GM23338 (cell line): Measurements from ENCODE around the gene LEFTY1. TPM values are rescaled to one million over a fixed set of nuclear protein-coding genes. Genes with fewer than 3 reads are reported as not detected.

ENCODE experiments used
- ATAC-seq: fragments of 200-7000 bp; cut with Tn5 transposase; 3 replicates; pipeline ENCODE4 v1.9.1; 2020
- DNase-seq: peaks from one replicate; pipeline ENCODE4 v3.0.0-alpha.2; 2015; ENCODE audit warnings: low spot score
- H2AFZ ChIP-seq: fragments of 200-600 bp; sonication (generic); 2 replicates; pipeline ENCODE4 v1.8.0; 2016; ENCODE audit warnings: antibody characterized with exemption, mild to moderate bottlenecking, moderate library complexity
- H3F3A ChIP-seq: fragments of 200-600 bp; sonication (generic); replicated peaks from 2 replicates; pipeline ENCODE4 v1.8.0; 2017; ENCODE audit warnings: antibody characterized with exemption, mixed run types, low read depth
- H3K27ac ChIP-seq: fragments of 200-600 bp; sonication (generic); 2 replicates; pipeline ENCODE4 v1.6.1; 2016; ENCODE audit warnings: low read depth
- H3K27me3 ChIP-seq: fragments of 200-600 bp; sonication (generic); 2 replicates; pipeline ENCODE4 v1.8.0; 2016; ENCODE audit warnings: mild to moderate bottlenecking, mixed run types, moderate library complexity; ENCODE audit not compliant: insufficient read depth
- H3K36me3 ChIP-seq: fragments of 200-600 bp; sonication (generic); 2 replicates; pipeline ENCODE4 v1.8.0; 2016; ENCODE audit warnings: mild to moderate bottlenecking; ENCODE audit not compliant: insufficient read depth
- H3K4me1 ChIP-seq: fragments of 200-600 bp; sonication (generic); 2 replicates; pipeline ENCODE4 v1.8.0; 2016; ENCODE audit warnings: mild to moderate bottlenecking, moderate library complexity; ENCODE audit not compliant: insufficient read depth
- H3K4me2 ChIP-seq: fragments of 200-600 bp; sonication (generic); 2 replicates; pipeline ENCODE4 v1.7.1; 2017; ENCODE audit warnings: mixed run types
- H3K4me3 ChIP-seq: fragments of 200-600 bp; sonication (generic); 2 replicates; pipeline ENCODE4 v1.6.1; 2016; ENCODE audit warnings: mixed run types
- H3K79me2 ChIP-seq: fragments of 200-600 bp; sonication (generic); replicated peaks from 2 replicates; pipeline ENCODE4 v1.8.0; 2017; ENCODE audit warnings: mild to moderate bottlenecking; ENCODE audit not compliant: insufficient read depth
- H3K9me2 ChIP-seq: fragments of 200-600 bp; sonication (generic); 2 replicates; pipeline ENCODE4 v1.8.0; 2017; ENCODE audit not compliant: insufficient read depth
- H4K20me1 ChIP-seq: fragments of 200-600 bp; sonication (generic); replicated peaks from 2 replicates; pipeline ENCODE4 v1.8.0; 2017; ENCODE audit warnings: mild to moderate bottlenecking; ENCODE audit not compliant: insufficient read depth
- H3K27ac Mint-ChIP-seq: 2 replicates; pipeline ENCODE4 v1.8.0; 2020; ENCODE audit warnings: inconsistent platforms, mild to moderate bottlenecking, moderate library complexity, mixed read lengths
- H3K27me3 Mint-ChIP-seq: 3 replicates; pipeline ENCODE4 v1.8.0; 2022; ENCODE audit warnings: low read depth, mild to moderate bottlenecking, moderate library complexity, mixed read lengths, inconsistent platforms; ENCODE audit not compliant: insufficient read depth, poor library complexity
- H3K36me3 Mint-ChIP-seq: 3 replicates; pipeline ENCODE4 v1.8.0; 2021; ENCODE audit warnings: low read depth, mild to moderate bottlenecking, inconsistent platforms, moderate library complexity, mixed read lengths
- H3K4me1 Mint-ChIP-seq: 3 replicates; pipeline ENCODE4 v1.8.0; 2020; ENCODE audit warnings: mild to moderate bottlenecking, inconsistent platforms, mixed read lengths
- H3K4me3 Mint-ChIP-seq: 3 replicates; pipeline ENCODE4 v1.8.0; 2021; ENCODE audit warnings: moderate library complexity, mild to moderate bottlenecking, inconsistent platforms, mixed read lengths
- H3K9me3 Mint-ChIP-seq: 3 replicates; pipeline ENCODE4 v1.8.0; 2020; ENCODE audit warnings: moderate library complexity, mild to moderate bottlenecking, inconsistent platforms, mixed read lengths
- CREB1 ChIP-seq: fragments of 250-450 bp; sonication (Bioruptor Pico); IDR thresholded peaks from 2 replicates; pipeline ENCODE4 v1.5.0; 2020; ENCODE audit warnings: low read depth, mild to moderate bottlenecking, moderate library complexity
- CTCF ChIP-seq, 2 experiments: fragments of 200-600 bp in 1 of 2; sonication (generic) in 1 of 2; conservative IDR thresholded peaks; 2 replicates each; pipeline versions ENCODE4 v1.5.1 to v1.6.1; 2016 to 2017; ENCODE audit warnings: antibody characterized with exemption in 2 of 2, low read depth in 2 of 2, mild to moderate bottlenecking in 2 of 2, moderate library complexity in 1 of 2
- ETS1 ChIP-seq: IDR thresholded peaks from 2 replicates; pipeline ENCODE4 v1.6.1; 2016; ENCODE audit warnings: antibody characterized with exemption
- EZH2 ChIP-seq: fragments of 200-600 bp; sonication (generic); IDR thresholded peaks from one replicate; pipeline ENCODE4 v1.8.0; 2017; ENCODE audit warnings: antibody characterized with exemption, mild to moderate bottlenecking, low read depth; ENCODE audit not compliant: unreplicated experiment
- EZH2phosphoT487 ChIP-seq: fragments of 200-600 bp; sonication (generic); IDR thresholded peaks from one replicate; pipeline ENCODE4 v1.8.1; 2018; ENCODE audit warnings: antibody characterized with exemption; ENCODE audit not compliant: unreplicated experiment
- JUNB ChIP-seq: IDR thresholded peaks from one replicate; pipeline ENCODE4 v1.6.1; 2016; ENCODE audit warnings: antibody characterized with exemption; ENCODE audit not compliant: unreplicated experiment
- NANOG ChIP-seq: IDR thresholded peaks from 2 replicates; pipeline ENCODE4 v1.6.1; 2016; ENCODE audit warnings: antibody characterized with exemption, borderline replicate concordance
- POLR2AphosphoS5 ChIP-seq: IDR thresholded peaks from 2 replicates; pipeline ENCODE4 v1.6.1; 2016; ENCODE audit warnings: antibody characterized with exemption, low read depth
- STAT1 ChIP-seq: IDR thresholded peaks from one replicate; pipeline ENCODE4 v1.6.1; 2016; ENCODE audit warnings: antibody characterized with exemption; ENCODE audit not compliant: unreplicated experiment
- ZNF114 ChIP-seq: fragments of 250-450 bp; sonication (Bioruptor Pico); IDR thresholded peaks from 2 replicates; pipeline ENCODE4 v1.5.0; 2020; ENCODE audit warnings: mild to moderate bottlenecking, moderate library complexity
- ZNF331 ChIP-seq: fragments of 250-450 bp; sonication (Bioruptor Pico); IDR thresholded peaks from 2 replicates; pipeline ENCODE4 v1.5.0; 2020; ENCODE audit warnings: low read depth, mild to moderate bottlenecking, moderate library complexity
- polyA plus RNA-seq: library from polyadenylated mRNA; unstranded; fragments of >200 nt; fragmentation: Nextera tagmentation; extraction: Ambion mirVana; gene quantifications from 2 replicates; pipeline ENCODE4 v1.2.1, GENCODE V29; 2016
- total RNA-seq: library from RNA; depleted of rRNA; stranded (reverse); fragments of >200 nt; shearing (Covaris generic); gene quantifications from 2 replicates; pipeline ENCODE4 v1.2.3, GENCODE V29; 2014
- TF ChIP-seq, protein P1 (sequence below): fragments of 250-450 bp; sonication (Bioruptor Pico); IDR thresholded peaks from 2 replicates; pipeline ENCODE4 v1.5.0; 2020; ENCODE audit warnings: mild to moderate bottlenecking, moderate library complexity
- TF ChIP-seq, protein P2 (sequence below): IDR thresholded peaks from one replicate; pipeline ENCODE4 v1.6.1; 2018; ENCODE audit warnings: antibody characterized with exemption; ENCODE audit not compliant: unreplicated experiment

Gene LEFTY1
- total and polyA plus RNA-seq, 2 experiments from 2014 or later: 27.5 to 65.4 TPM

GRCh38 chr1:225872075-225872430, 16.9 kb downstream of the LEFTY1 start:
- H2AFZ ChIP-seq: no peak overlapping the region
- H4K20me1 ChIP-seq: peaks cover 21% of the 10 kb centered on the region
- H3K9me3 Mint-ChIP-seq: no peaks in the 10 kb centered on the region
- H3K27me3 ChIP-seq: no peaks in the 10 kb centered on the region
- H3F3A ChIP-seq: 0 out of 2 replicates have a peak, but pooled peaks cover 3% of the 10 kb centered on the region
- TF ChIP-seq POLR2AphosphoS5: no peak
- TF ChIP-seq, protein P1, sequence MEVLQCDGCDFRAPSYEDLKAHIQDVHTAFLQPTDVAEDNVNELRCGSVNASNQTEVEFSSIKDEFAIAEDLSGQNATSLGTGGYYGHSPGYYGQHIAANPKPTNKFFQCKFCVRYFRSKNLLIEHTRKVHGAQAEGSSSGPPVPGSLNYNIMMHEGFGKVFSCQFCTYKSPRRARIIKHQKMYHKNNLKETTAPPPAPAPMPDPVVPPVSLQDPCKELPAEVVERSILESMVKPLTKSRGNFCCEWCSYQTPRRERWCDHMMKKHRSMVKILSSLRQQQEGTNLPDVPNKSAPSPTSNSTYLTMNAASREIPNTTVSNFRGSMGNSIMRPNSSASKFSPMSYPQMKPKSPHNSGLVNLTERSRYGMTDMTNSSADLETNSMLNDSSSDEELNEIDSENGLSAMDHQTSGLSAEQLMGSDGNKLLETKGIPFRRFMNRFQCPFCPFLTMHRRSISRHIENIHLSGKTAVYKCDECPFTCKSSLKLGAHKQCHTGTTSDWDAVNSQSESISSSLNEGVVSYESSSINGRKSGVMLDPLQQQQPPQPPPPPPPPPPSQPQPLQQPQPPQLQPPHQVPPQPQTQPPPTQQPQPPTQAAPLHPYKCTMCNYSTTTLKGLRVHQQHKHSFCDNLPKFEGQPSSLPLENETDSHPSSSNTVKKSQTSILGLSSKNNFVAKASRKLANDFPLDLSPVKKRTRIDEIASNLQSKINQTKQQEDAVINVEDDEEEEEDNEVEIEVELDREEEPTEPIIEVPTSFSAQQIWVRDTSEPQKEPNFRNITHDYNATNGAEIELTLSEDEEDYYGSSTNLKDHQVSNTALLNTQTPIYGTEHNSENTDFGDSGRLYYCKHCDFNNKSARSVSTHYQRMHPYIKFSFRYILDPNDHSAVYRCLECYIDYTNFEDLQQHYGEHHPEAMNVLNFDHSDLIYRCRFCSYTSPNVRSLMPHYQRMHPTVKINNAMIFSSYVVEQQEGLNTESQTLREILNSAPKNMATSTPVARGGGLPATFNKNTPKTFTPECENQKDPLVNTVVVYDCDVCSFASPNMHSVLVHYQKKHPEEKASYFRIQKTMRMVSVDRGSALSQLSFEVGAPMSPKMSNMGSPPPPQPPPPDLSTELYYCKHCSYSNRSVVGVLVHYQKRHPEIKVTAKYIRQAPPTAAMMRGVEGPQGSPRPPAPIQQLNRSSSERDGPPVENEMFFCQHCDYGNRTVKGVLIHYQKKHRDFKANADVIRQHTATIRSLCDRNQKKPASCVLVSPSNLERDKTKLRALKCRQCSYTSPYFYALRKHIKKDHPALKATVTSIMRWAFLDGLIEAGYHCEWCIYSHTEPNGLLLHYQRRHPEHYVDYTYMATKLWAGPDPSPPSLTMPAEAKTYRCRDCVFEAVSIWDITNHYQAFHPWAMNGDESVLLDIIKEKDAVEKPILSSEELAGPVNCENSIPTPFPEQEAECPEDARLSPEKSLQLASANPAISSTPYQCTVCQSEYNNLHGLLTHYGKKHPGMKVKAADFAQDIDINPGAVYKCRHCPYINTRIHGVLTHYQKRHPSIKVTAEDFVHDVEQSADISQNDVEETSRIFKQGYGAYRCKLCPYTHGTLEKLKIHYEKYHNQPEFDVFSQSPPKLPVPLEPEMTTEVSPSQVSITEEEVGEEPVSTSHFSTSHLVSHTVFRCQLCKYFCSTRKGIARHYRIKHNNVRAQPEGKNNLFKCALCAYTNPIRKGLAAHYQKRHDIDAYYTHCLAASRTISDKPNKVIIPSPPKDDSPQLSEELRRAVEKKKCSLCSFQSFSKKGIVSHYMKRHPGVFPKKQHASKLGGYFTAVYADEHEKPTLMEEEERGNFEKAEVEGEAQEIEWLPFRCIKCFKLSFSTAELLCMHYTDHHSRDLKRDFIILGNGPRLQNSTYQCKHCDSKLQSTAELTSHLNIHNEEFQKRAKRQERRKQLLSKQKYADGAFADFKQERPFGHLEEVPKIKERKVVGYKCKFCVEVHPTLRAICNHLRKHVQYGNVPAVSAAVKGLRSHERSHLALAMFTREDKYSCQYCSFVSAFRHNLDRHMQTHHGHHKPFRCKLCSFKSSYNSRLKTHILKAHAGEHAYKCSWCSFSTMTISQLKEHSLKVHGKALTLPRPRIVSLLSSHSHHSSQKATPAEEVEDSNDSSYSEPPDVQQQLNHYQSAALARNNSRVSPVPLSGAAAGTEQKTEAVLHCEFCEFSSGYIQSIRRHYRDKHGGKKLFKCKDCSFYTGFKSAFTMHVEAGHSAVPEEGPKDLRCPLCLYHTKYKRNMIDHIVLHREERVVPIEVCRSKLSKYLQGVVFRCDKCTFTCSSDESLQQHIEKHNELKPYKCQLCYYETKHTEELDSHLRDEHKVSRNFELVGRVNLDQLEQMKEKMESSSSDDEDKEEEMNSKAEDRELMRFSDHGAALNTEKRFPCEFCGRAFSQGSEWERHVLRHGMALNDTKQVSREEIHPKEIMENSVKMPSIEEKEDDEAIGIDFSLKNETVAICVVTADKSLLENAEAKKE (CRISPR knock-in tag): no peak
- TF ChIP-seq, protein P2, sequence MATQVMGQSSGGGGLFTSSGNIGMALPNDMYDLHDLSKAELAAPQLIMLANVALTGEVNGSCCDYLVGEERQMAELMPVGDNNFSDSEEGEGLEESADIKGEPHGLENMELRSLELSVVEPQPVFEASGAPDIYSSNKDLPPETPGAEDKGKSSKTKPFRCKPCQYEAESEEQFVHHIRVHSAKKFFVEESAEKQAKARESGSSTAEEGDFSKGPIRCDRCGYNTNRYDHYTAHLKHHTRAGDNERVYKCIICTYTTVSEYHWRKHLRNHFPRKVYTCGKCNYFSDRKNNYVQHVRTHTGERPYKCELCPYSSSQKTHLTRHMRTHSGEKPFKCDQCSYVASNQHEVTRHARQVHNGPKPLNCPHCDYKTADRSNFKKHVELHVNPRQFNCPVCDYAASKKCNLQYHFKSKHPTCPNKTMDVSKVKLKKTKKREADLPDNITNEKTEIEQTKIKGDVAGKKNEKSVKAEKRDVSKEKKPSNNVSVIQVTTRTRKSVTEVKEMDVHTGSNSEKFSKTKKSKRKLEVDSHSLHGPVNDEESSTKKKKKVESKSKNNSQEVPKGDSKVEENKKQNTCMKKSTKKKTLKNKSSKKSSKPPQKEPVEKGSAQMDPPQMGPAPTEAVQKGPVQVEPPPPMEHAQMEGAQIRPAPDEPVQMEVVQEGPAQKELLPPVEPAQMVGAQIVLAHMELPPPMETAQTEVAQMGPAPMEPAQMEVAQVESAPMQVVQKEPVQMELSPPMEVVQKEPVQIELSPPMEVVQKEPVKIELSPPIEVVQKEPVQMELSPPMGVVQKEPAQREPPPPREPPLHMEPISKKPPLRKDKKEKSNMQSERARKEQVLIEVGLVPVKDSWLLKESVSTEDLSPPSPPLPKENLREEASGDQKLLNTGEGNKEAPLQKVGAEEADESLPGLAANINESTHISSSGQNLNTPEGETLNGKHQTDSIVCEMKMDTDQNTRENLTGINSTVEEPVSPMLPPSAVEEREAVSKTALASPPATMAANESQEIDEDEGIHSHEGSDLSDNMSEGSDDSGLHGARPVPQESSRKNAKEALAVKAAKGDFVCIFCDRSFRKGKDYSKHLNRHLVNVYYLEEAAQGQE: no peak
- TF ChIP-seq ZNF114 (CRISPR knock-in tag): no peak
- no peak for TF ChIP-seq NANOG
- TF ChIP-seq EZH2phosphoT487: no peak
- TF ChIP-seq EZH2: no peak
- no peak for TF ChIP-seq JUNB
- no peak for TF ChIP-seq CREB1 (CRISPR knock-in tag)
- TF ChIP-seq ETS1: no peak
- no peak for TF ChIP-seq ZNF331 (CRISPR knock-in tag)
- no peak for TF ChIP-seq STAT1
- no peak for TF ChIP-seq CTCF (conservative IDR thresholded peaks at IDR 0.05; ENCODE audit: low read depth in 2 of 2)
- peaks cover 18% of the 10 kb centered on the region for H3K27me3 Mint-ChIP-seq
- H3K79me2 ChIP-seq: peaks cover 13% of the 10 kb centered on the region
- H3K9me2 ChIP-seq: no peaks in the 10 kb centered on the region
- peaks cover 74% of the 10 kb centered on the region for H3K36me3 Mint-ChIP-seq
- peak overlapping the region; percentile 29; the same call in 1 of the 2 replicates for H3K27ac ChIP-seq
- no peak overlapping the region for H3K27ac Mint-ChIP-seq
- H3K36me3 ChIP-seq: peaks cover 57% of the 10 kb centered on the region
- H3K4me1 Mint-ChIP-seq: peaks cover 22% of the 10 kb centered on the region
- DNase-seq (no peak), ATAC-seq (no peak)
- H3K4me3 ChIP-seq: no peak overlapping the region
- no peak overlapping the region for H3K4me2 ChIP-seq
- no peak overlapping the region for H3K4me3 Mint-ChIP-seq
- H3K4me1 ChIP-seq: peaks cover 3% of the 10 kb centered on the region; the same call in 1 of the 2 replicates
